BJ (cell line): ENCODE measurements around the gene SLC5A2. TPM values are rescaled to one million over a fixed set of nuclear protein-coding genes. Genes with fewer than 3 reads are reported as not detected.

Experiments used
- CTCF ChIA-PET: fragments of 350-600 bp; formaldehyde crosslinking; extraction: SDS; loops from one replicate; lab custom pipeline; 2021; ENCODE audit warnings: antibody characterized with exemption, inconsistent platforms; lab: Yijun Ruan, JAX
- POLR2A ChIA-PET: fragments of 300-600 bp; sonication (Branson Sonifier 250); formaldehyde crosslinking; extraction: SDS; loops from one replicate; lab custom pipeline; 2021; ENCODE audit warnings: antibody characterized with exemption; lab: Charles Lee
- DNase-seq: peaks from one replicate; pipeline ENCODE4 v3.0.0-alpha.2; 2011; ENCODE audit warnings: low read depth
- H3K27me3 ChIP-seq: 2 replicates; pipeline ENCODE4 v1.6.0; 2011; ENCODE audit warnings: low read length; ENCODE audit not compliant: control insufficient read depth, insufficient read depth
- H3K36me3 ChIP-seq: 2 replicates; pipeline ENCODE4 v1.5.1; 2011; ENCODE audit warnings: low read length; ENCODE audit not compliant: control insufficient read depth, insufficient read depth
- H3K4me3 ChIP-seq: 2 replicates; pipeline ENCODE4 v1.5.1; 2011; ENCODE audit warnings: low read depth, mild to moderate bottlenecking, control low read depth, low read length
- CTCF ChIP-seq: IDR thresholded peaks from 2 replicates; pipeline ENCODE4 v1.5.1; 2011; ENCODE audit warnings: low read depth, mild to moderate bottlenecking, control low read depth, inconsistent platforms, low read length, moderate library complexity; ENCODE audit not compliant: insufficient read depth
- polyA plus RNA-seq: library from polyadenylated mRNA; depleted of rRNA; stranded (reverse); fragments of >200 nt; gene quantifications from 2 replicates; pipeline ENCODE4 v1.2.3, GENCODE V29; 2011

The SLC5A2 gene
- polyA plus RNA-seq, 1 experiment: not detected

GRCh38 chr16:31451681-31452351 is 31.1 kb upstream of the SLC5A2 start:
- DNase-seq: no peak
- no peak overlapping the region for H3K4me3 ChIP-seq
- H3K27me3 ChIP-seq: no peaks in the 10 kb centered on the region
- no peaks in the 10 kb centered on the region; the same call in 1 of the 2 replicates for H3K36me3 ChIP-seq
- CTCF ChIA-PET: interaction anchor here (0.5 to 3.1 kb wide), 12 partner anchors 9 to 468 kb away, joined by 3 to 37 read pairs (median 4); partner anchors contain the start of genes FUS, PYDC1, ZNF267 and ZNF843
- POLR2A ChIA-PET: interaction anchor here (0.9 to 1.0 kb wide), 2 partner anchors 8 to 272 kb away, joined by 3 read pairs; partner anchors contain the start of gene FUS
- TF ChIP-seq CTCF: peak; percentile 81

GRCh38 chr16:31452631-31453106 is 30.3 kb upstream of the SLC5A2 start:
- POLR2A ChIA-PET: interaction anchor here (0.6 to 0.9 kb wide), 3 partner anchors 22 to 273 kb away, joined by 3 to 9 read pairs (median 7); no protein-coding TSS in a partner anchor
- CTCF ChIA-PET: interaction anchor here (0.8 to 3.1 kb wide), 5 partner anchors 10 to 416 kb away, joined by 4 to 37 read pairs (median 4); partner anchors contain the start of genes PYDC1 and ZNF843
- no peak overlapping the region for H3K4me3 ChIP-seq
- DNase-seq: peak; percentile 77
- H3K27me3 ChIP-seq: no peaks in the 10 kb centered on the region
- no peaks in the 10 kb centered on the region; the same call in 1 of the 2 replicates for H3K36me3 ChIP-seq
- no peak for TF ChIP-seq CTCF

GRCh38 chr16:31453255-31454204 is 29.4 kb upstream of the SLC5A2 start:
- ChIA-PET POLR2A (interaction anchor here (0.7 to 0.9 kb wide), 2 partner anchors 21 to 274 kb away, joined by 3 to 9 read pairs; no protein-coding TSS in a partner anchor), CTCF (interaction anchor here (1.0 to 3.1 kb wide), 5 partner anchors 11 to 415 kb away, joined by 3 to 37 read pairs (median 4); partner anchors contain the start of gene ZNF843)
- H3K27me3 ChIP-seq: no peaks in the 10 kb centered on the region
- no peak overlapping the region for H3K4me3 ChIP-seq
- DNase-seq: no peak
- TF ChIP-seq CTCF: no peak
- no peaks in the 10 kb centered on the region; the same call in 1 of the 2 replicates for H3K36me3 ChIP-seq

- H3K27me3 ChIP-seq: no peaks in the 10 kb centered on the region
- H3K36me3 ChIP-seq: no peaks in the 10 kb centered on the region; the same call in 1 of the 2 replicates
- no peak for DNase-seq
- ChIA-PET POLR2A (no interaction called here), CTCF (interaction anchor here (0.6 to 1.5 kb wide), 2 partner anchors 24 to 503 kb away, joined by 3 read pairs; no protein-coding TSS in a partner anchor)
- peak; percentile 44 for TF ChIP-seq CTCF
- no peak overlapping the region for H3K4me3 ChIP-seq
These were observed 27.2 kb upstream of the SLC5A2 start for GRCh38 chr16:31455601-31456314.
